ENCODE measurements around the gene DZIP1. TPM values are rescaled to one million over a fixed set of nuclear protein-coding genes. Genes with fewer than 3 reads are reported as not detected.

The DZIP1 gene
- total and polyA plus RNA-seq, 2 of the 8 experiments (the other 6 are each of a cell fraction or from before 2014, with no cell fraction given): 7.6 to 24.6 TPM

DNA sequence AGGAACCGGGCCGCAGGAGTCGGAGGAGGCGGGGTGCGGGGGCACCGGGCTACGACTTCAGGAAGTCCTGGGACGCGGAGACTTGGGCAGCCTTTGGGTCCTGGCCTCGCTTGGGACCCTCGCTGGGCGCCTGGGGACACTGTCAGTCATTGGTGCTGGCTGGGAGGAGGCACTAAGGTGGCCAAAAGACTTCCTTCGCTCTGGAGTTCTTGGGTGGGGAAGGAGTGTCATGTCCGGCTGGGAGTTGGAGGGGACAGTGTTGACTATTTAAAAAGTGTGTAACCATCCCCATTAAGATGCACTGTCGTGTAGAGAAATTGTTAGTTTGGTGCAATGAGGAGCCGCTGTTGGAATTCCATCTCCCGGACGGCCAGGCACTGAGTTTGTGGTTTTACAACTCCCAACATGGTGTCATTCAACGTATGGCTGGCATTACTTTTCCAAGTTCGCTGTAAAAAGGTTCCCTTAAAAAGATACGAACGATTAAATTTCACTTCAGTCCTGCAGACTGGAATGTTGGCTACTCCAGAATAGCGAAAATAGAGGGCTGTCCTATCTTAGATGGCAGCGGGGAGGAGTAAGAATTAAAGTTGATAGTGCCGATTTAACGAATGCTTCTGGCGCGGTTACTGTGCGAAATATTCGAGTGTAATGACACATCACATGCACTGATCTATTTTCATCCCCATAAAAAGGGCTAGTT is 33.2 kb upstream of the DZIP1 start (continued):
- TF ChIP-seq, protein P1, sequence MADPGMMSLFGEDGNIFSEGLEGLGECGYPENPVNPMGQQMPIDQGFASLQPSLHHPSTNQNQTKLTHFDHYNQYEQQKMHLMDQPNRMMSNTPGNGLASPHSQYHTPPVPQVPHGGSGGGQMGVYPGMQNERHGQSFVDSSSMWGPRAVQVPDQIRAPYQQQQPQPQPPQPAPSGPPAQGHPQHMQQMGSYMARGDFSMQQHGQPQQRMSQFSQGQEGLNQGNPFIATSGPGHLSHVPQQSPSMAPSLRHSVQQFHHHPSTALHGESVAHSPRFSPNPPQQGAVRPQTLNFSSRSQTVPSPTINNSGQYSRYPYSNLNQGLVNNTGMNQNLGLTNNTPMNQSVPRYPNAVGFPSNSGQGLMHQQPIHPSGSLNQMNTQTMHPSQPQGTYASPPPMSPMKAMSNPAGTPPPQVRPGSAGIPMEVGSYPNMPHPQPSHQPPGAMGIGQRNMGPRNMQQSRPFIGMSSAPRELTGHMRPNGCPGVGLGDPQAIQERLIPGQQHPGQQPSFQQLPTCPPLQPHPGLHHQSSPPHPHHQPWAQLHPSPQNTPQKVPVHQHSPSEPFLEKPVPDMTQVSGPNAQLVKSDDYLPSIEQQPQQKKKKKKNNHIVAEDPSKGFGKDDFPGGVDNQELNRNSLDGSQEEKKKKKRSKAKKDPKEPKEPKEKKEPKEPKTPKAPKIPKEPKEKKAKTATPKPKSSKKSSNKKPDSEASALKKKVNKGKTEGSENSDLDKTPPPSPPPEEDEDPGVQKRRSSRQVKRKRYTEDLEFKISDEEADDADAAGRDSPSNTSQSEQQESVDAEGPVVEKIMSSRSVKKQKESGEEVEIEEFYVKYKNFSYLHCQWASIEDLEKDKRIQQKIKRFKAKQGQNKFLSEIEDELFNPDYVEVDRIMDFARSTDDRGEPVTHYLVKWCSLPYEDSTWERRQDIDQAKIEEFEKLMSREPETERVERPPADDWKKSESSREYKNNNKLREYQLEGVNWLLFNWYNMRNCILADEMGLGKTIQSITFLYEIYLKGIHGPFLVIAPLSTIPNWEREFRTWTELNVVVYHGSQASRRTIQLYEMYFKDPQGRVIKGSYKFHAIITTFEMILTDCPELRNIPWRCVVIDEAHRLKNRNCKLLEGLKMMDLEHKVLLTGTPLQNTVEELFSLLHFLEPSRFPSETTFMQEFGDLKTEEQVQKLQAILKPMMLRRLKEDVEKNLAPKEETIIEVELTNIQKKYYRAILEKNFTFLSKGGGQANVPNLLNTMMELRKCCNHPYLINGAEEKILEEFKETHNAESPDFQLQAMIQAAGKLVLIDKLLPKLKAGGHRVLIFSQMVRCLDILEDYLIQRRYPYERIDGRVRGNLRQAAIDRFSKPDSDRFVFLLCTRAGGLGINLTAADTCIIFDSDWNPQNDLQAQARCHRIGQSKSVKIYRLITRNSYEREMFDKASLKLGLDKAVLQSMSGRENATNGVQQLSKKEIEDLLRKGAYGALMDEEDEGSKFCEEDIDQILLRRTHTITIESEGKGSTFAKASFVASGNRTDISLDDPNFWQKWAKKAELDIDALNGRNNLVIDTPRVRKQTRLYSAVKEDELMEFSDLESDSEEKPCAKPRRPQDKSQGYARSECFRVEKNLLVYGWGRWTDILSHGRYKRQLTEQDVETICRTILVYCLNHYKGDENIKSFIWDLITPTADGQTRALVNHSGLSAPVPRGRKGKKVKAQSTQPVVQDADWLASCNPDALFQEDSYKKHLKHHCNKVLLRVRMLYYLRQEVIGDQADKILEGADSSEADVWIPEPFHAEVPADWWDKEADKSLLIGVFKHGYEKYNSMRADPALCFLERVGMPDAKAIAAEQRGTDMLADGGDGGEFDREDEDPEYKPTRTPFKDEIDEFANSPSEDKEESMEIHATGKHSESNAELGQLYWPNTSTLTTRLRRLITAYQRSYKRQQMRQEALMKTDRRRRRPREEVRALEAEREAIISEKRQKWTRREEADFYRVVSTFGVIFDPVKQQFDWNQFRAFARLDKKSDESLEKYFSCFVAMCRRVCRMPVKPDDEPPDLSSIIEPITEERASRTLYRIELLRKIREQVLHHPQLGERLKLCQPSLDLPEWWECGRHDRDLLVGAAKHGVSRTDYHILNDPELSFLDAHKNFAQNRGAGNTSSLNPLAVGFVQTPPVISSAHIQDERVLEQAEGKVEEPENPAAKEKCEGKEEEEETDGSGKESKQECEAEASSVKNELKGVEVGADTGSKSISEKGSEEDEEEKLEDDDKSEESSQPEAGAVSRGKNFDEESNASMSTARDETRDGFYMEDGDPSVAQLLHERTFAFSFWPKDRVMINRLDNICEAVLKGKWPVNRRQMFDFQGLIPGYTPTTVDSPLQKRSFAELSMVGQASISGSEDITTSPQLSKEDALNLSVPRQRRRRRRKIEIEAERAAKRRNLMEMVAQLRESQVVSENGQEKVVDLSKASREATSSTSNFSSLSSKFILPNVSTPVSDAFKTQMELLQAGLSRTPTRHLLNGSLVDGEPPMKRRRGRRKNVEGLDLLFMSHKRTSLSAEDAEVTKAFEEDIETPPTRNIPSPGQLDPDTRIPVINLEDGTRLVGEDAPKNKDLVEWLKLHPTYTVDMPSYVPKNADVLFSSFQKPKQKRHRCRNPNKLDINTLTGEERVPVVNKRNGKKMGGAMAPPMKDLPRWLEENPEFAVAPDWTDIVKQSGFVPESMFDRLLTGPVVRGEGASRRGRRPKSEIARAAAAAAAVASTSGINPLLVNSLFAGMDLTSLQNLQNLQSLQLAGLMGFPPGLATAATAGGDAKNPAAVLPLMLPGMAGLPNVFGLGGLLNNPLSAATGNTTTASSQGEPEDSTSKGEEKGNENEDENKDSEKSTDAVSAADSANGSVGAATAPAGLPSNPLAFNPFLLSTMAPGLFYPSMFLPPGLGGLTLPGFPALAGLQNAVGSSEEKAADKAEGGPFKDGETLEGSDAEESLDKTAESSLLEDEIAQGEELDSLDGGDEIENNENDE (IDR thresholded peaks at IDR 0.05; ENCODE audit: insufficient replicate concordance, low read length): no peak
- TF ChIP-seq PHF8 (conservative IDR thresholded peaks at IDR 0.05; ENCODE audit: low read depth, low read length) (no peak), KDM4A (IDR thresholded peaks at IDR 0.05; ENCODE audit: low read depth, low read length, severe bottlenecking) (peak; percentile 23), E2F6 (IDR thresholded peaks at IDR 0.05) (no peak), CREB1 (IDR thresholded peaks at IDR 0.05) (no peak), SRF (IDR thresholded peaks at IDR 0.05; ENCODE audit: low read depth, low read length) (no peak), SIN3A (conservative IDR thresholded peaks at IDR 0.05 in 1 of 2, IDR thresholded peaks at IDR 0.05 in 1 of 2; ENCODE audit: low read depth in 1 of 2, low read length in 2 of 2) (0 out of 4 replicates have a peak, but pooled peaks of 1 of the 2 experiments have one; percentile 28)

All from H1 (cell line).